Liver (tissue), 3 donors: Measurements from ENCODE around the gene INPPL1.

Experiments
- ATF3 ChIP-seq: IDR thresholded peaks from 2 replicates; pipeline ENCODE4 v1.6.1; 2016; ENCODE audit warnings: antibody characterized with exemption
- CTCF ChIP-seq: fragments of 150-350 bp; IDR thresholded peaks from 2 replicates; pipeline ENCODE4 v1.5.1; 2017; ENCODE audit warnings: improper control_type of control experiment, low read depth, low read length; ENCODE audit not compliant: missing input control
- REST ChIP-seq: IDR thresholded peaks from 2 replicates; pipeline ENCODE4 v1.6.1; 2016; ENCODE audit warnings: antibody characterized with exemption, mild to moderate bottlenecking
- donor health status: healthy.
- donor health status: healthy.

- TF ChIP-seq ATF3 (no peak), CTCF (no peak), REST (no peak)
These were observed 43.5 kb downstream of the INPPL1 start for GRCh38 chr11:72267956-72268617.
